GM21825 (cell line): ENCODE data around the gene CERK.
"Not testable (repeated sequence)": the region's sequence is repeated elsewhere in the genome, so short reads cannot be mapped to it uniquely, and the experiment has no call there.

ENCODE experiments used
- ATAC-seq: cut with Tn5 transposase; IDR thresholded peaks from one replicate; pipeline ENCODE4 v1.9.1; 2021; ENCODE audit warnings: mild to moderate bottlenecking, moderate library complexity; ENCODE audit not compliant: unreplicated experiment

Gene CERK

GRCh38 chr22:46734213-46734722 is 3.8 kb downstream of the CERK start:
- not testable (repeated sequence) for ATAC-seq

- no peak for ATAC-seq
These were observed 5.5 kb downstream of the CERK start for GRCh38 chr22:46732513-46732912.

- ATAC-seq, result no peak
These were observed 6.0 kb downstream of the CERK start for GRCh38 chr22:46732041-46732379.

DNA sequence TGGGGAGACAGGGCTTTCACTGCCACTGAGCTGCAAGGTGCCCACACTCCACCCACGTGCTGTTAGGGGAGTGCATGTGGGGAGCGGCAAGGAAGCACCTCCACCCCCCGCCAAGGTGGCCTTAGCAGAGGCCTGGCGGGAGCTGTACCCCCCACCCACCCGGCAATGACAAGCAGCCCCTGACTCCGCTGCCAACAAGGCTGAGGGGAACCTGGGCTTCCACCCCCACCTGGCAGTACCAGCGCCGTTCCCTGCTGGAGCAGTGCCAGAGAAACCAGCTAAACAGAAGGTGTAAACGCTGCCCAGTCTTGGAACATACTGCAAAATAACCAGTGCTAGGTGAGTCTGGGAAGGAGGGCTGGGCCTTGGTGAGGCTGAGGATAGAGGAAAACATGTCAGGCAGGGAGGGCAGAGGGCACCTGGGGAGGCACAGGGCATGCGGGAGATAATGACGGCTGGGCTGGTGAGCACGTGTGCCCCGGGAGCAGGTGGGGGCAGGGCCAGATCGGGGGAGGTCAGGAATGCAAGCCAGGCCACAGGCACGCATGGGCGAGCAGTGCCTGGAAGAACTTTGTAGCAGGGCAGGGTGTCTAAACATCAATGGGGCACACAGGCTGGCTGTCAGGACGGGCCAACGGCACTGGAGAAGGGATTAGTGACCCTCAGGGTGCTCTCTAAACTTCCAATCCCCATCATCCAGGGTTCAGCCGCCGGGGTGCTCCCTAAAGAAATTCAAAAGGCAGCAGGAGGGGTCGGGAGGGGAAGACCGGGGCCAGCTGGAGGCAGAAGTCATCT is 6.6 kb downstream of the CERK start:
- ATAC-seq, result no peak

DNA sequence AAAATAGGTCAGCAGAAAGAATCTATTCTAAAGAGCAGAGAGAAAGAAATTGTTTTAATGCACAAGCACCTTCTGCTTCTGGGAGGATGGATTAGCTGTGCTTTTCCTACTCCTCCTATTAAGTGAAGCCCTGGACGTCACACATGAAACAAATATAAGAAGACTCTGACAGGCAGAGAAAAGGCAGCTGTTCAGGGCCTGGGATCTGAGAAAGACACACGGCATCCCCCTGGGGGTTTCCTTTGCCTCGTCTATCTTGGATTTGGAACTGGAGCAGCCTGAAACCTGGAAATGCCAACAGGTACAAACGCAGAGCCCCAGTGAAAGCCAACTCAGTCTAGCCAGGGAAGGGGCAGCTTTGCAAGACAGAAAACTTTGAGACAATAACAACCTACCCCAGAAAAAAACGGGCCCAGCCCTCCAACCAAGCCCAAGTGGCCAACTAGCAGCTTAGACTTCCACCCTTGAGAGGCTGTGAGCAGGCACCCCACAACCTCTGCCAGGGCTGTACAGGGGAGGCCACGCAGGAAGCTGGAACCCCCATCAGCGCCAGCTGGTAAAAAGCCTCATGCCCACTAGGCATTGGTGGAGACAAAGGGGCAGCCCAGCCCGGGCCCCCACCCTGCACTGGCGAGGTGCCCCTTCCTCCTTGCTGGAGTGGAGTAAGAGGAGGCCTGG is 7.3 kb downstream of the CERK start:
- no peak for ATAC-seq

DNA sequence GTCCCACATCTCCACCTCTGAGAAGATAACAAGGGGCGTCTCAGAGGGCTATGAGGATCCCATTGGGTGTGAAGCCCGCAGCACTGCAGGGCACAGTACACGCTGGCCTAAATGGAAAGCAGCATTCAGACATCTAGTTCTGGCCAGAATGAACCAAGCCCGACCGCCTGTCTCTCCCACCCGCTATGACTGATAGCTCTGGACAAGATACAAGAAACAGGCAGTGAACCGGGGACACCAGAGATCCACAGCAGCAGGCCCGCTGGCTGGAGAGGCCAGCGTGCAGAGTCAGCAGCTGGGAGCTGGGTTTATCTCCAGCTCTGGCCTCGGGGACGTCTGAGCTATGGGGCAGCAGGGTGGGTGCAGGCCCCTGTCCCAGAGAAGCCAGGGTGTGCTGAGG is 9.6 kb downstream of the CERK start:
- no peak for ATAC-seq

GRCh38 chr22:46727813-46728364 is 10.2 kb downstream of the CERK start:
- no peak for ATAC-seq

GRCh38 chr22:46726986-46727317 is 11.1 kb downstream of the CERK start:
- no peak for ATAC-seq

DNA sequence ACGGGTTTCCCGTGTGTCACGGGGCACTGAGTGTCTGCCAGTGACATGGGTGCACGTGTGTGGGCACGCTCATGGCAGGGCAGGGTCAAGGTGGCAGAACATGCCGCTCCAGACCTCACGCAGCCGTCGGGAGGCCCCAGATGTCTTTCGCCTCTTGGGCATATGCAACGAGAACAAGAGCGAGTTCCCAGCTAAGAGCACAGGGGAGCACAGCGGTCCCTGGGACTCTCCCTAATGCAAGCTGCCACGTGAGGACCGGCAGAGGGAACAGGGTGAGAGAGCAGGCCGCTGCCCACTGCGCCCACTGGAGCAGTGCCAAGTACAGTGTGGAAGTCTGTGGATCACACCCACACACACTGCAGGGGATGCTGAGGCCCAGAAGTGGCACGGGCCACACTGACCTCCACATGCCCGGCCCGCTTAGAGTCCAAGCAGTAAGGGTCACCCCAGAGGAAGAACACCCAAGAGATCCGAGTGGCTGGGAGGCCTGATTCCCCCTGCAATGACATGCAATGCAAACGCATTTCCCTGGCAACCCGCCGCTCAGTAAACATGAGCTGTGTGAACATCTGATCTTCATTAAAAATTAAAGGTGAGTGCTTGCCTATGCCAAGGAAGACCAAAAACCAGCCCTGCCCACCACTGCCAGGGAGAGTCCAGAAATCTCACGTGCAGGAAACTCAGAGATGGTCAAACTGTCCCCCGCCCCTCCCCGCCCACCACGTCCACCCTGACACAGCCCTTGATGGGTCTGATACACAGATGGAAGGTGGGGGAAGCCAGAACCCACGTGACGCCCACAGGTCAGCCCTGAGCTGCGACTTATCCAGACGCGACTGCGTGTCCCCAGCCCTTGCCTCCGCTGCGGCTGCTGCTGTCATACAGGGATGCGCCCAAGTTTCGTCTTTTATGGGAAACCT is 11.7 kb downstream of the CERK start:
- no peak for ATAC-seq

GRCh38 chr22:46725096-46725495 is 13.0 kb downstream of the CERK start:
- ATAC-seq, result no peak

DNA sequence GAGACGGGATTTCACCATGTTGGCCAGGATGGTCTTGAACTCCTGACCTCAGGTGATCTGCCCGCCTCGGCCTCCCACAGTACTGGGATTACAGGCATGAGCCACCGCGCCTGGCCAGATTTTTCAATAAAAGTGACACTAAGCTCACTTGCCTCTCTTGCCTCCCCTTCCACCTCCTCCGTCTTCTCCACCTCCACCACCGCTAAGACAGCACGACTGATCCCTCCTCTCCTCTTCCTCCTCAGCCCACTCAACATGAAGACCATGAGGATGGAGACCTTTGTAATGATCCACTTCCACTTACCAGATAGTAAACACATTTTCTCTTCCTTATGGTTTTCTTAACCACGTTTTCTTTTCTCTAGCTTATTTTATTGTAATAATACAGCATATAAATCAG is 14.2 kb downstream of the CERK start:
- no peak for ATAC-seq

- no peak for ATAC-seq
These were observed 16.5 kb downstream of the CERK start for GRCh38 chr22:46721501-46722085.

DNA sequence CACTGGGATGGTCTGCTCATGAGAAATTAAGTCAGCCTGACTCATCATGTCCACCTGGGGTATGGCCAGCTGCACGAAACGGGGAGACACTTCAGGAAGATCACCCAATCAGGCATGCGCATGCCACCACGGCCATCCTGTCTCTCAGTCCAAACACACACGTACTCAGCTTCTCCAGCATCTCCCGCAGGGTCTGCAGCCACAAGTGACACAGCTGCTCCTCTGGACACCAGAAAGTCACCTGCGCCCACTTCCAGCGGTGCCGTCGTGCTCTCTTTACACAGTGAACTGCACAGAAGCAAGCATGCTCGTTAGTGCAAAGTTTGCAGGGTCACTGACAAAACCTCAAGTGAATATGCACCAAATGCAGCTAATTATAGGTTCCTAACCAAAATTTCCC is 18.1 kb downstream of the CERK start:
- ATAC-seq, result no peak

GRCh38 chr22:46714550-46714949 is 23.5 kb downstream of the CERK start:
- no peak for ATAC-seq

- no peak for ATAC-seq
These were observed 25.8 kb downstream of the CERK start for GRCh38 chr22:46712288-46712687.

- no peak for ATAC-seq
These were observed 27.2 kb downstream of the CERK start for GRCh38 chr22:46710806-46711205.

DNA sequence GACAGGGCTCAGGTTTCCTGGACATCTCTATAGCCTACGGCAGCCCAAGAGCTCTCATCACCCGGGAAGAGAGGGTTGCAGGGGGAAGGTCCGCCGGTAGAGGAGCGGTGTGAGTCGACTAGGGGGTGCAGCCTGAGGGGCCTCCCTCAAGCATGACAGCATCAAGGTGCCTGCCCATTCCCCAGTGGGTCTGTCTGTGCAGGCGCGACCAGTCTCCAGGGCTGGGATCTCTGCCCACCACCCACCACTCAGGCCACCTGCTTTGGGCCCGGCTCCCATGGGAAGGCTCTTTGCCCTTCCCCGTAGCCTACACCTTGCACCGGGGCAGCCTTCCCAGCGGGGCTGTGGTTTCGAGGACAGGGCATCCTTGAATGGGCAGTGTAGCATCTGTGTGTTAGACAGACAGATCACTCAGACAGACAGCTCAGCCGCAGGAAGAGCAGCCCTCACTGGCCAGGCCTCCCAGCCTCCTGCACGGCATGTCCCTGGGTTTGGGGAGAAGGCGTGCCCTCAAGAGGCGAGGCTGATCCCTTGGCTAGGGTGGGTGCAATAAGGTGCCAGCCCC is 29.2 kb downstream of the CERK start:
- no peak for ATAC-seq

- ATAC-seq, result no peak
These were observed 30.1 kb downstream of the CERK start for GRCh38 chr22:46707827-46708570.

DNA sequence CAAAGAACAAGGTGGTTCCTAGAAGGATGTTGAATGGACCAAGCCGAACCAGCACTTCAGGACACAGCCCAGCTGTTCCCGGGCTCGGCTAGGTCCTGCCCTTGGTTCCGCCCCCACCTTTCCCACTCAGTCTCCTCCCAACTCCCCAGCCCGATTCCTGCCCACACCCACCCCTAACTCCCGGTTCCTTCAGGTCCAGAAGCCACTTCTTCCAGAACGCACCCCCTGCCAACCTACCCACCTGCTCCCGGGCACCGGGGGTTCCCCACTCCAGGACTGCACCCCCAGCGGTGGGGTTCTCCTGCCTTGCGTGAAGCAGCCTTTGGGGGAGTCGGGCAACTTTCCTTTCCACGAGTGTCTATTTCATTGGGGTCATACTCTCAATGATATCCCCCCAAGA is 30.7 kb downstream of the CERK start:
- ATAC-seq, result no peak

DNA sequence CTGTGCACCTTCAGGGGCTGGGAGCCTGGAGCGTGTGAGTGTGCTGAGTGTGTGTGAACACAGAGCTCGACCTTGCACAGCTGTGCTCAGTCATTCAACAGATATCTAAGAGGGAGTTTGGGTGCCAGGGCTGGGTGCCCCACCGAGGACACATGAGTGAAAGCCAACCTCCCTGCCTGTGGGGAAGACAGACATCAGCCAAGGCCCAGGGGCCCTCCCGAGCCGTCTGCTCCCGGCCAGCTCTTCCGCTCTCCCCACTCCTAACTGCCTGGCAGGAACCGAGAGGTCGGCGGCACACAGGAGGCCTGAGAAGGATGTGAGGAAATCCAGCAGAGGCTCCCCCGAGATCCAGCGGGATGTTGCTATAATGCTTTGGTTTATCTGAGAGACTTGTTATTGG is 32.0 kb downstream of the CERK start:
- no peak for ATAC-seq
